GM08714 (cell line): ENCODE results near the gene NPR2.

Source experiments
- H3K4me3 ChIP-seq: fragments of 200-500 bp; sonication (Bioruptor generic); 2 replicates; pipeline ENCODE4 v1.5.1; 2014; ENCODE audit warnings: mild to moderate bottlenecking, low read length, inconsistent platforms
- ZNF274 ChIP-seq: IDR thresholded peaks from 2 replicates; pipeline ENCODE4 v1.6.1; 2012; ENCODE audit warnings: mild to moderate bottlenecking, low read depth, low read length

The NPR2 gene

GRCh38 chr9:35856882-35857281, 65.5 kb downstream of the NPR2 start:
- H3K4me3 ChIP-seq, result no peak overlapping the region
- no peak for TF ChIP-seq ZNF274

- no peak overlapping the region for H3K4me3 ChIP-seq
- TF ChIP-seq ZNF274, result no peak
Measured at GRCh38 chr9:35858458-35858857, 67.1 kb downstream of the NPR2 start.
